ENCODE measurements around the gene DNAJA4.

The DNAJA4 gene

DNA sequence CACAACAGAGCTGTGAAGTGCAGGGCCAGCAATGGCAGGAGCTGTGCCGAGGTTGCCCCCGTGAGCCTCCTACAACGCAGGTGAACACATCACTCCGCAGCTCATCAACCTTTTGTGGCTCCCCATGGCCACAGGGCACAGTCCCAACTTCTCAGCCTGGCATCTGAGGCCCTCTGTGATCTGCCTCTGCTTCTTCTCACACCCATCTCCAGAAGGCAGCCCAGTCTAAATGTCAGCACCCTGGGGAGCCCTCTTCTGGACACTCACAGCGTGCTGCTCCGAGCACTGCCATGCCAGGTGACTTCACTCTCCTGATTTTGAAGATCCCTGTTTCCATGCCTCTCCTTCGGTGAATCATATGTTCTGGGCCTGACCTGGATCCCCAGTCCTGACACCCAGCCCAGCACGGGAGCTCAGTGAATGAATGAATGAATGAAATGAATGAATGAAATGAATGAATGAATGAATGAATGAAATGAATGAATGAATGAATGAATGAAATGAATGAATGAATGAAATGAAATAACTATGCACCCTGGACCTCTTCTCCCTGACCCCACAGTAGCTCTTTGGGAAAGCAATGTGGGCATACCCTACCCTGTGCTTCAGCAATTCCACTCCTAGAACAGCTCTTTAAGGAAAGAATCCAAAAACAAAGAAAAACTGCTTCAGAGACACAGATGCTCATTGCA is 52.9 kb downstream of the DNAJA4 start:
- no peak for DNase-seq

DNA sequence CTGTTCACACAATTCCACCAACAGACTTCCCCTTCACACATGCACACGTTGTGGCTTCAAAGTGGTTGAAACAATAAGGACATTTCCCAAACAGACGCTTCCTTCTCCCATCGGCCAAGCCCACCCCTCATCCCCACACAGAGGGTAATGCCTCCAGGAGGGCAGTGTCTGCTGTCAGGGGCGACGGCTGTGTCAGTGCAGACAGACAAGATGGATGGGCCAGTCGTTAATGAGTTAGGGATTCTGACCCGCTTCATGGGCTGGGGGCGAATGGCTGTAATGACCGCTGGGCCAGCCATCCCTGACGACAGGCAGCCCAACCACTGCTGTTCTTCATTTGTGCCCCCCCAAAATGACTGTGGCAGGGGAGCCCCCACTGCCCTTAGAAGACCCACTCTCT is 55.2 kb downstream of the DNAJA4 start:
- DNase-seq = no peak

DNA sequence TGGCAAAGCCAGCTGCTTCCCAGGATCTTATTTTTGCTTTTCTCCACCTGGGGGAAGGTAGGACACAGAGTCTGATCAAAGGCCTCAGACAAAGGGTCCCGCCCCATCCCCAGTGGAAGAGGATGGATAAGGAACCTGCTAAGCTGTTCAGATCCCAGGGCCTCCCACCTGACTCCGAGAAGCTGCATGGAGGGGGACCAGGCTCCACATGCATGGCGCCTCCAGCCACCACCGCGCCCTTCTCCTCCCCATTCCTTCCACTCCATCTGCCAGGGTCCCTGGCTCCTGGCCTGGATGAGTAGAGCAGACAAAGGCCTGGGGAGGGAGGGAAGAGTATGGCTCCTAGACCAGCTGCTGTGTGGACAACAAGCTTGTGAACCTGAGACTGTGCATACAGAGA is 55.8 kb downstream of the DNAJA4 start:
- no peak for DNase-seq

DNA sequence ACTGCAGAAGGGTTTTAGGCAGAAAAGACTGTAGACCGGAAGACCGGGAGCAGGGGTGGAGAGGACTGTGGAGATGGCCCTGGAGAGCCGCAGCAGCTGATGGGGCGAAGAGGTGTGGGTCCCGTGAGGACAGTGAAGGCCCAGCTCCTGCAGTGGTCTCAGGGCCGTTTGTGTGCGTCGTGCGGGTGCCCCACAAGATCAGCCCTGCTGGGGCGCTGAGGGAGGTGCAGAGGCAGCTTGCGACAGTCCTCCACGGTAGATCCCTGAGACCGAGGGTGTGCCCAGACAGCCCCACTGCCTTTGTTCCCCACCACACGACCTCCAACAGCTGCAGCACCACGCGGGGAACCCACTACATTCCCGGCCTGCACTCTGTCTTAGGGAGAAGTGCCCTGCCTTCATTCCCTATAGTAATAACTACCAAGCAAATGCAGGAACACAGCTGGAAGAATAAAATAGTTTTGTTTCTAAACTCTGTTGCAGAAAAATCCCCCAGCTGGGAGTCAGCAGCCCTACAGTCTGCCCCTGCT is 56.7 kb downstream of the DNAJA4 start:
- no peak for DNase-seq

DNA sequence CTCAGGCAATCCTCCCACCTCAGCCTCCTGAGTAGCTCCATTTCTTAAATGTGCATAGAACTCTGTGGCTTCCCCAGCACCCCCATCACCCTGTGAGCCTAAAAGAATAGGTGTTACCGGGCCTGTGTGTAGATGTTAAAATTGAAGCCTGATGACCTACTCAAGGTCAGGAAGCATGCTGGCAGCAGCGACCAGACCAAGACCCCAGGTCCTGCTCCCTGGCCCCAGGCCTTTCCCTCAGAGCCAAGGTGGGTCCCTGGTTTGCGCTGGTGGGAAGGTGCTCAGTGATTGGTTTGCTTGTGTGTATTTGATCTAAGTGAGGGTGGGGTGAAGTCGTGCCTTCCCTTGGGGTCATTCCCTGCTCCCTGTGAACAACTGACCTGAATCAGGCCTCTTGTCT is 57.4 kb downstream of the DNAJA4 start:
- DNase-seq = no peak

DNA sequence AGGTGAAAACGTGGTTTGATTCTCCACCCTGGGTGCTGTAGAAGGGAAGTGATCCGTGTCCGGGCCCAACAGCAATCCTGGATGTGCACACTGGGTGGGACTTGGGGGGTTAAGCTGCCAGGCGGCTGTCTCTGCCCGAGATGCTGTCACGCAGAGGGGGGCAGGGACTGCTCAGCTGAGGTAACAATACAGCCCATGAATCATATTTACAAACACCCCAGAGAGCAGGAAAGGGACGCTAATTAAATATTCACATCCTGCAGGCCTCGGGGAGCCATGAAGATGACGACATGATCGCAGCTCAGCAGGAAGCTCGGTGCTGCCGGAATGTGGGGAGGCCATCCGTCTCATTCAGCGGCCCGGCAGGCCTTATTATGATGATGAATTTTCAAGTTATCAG is 57.9 kb downstream of the DNAJA4 start:
- DNase-seq = no peak

DNA sequence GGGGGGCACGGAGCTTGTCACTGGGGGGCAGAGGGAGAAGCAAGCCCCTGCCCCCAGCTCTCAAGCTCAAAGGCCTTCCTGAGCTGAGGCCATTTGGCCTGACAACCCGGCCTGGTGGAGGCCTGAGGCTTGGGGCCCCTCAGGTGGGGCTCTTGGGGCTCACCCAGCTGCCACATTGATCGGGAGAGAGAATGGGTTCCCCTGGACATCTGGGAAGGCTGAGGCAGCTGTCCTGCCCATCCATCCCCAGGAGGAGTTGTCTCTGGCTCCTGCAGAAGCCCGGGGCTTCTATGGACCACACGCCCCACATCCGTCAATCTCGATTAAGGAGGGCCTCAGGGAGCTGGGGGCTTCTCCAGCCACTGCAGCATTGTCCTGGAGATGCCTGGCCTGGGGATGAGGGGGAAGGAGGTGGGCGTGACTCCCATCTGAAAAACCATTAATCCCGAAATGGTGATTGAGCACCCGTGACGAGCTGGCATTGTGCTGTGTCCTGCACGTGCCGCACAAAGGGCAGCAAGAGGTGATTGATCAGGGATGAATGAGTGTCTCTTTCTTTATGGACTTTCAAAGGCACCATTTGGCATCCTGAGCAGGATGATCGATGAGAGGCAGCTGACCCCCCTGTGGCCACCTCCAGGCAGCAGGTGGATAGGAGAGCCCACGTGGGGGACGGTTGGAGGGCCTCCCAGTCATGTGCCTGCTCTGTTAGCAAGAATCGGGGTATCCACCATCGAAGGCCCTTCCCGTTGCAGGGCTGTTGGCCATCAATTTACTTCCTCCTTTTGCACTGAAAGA is 58.6 kb downstream of the DNAJA4 start:
- DNase-seq = no peak

DNA sequence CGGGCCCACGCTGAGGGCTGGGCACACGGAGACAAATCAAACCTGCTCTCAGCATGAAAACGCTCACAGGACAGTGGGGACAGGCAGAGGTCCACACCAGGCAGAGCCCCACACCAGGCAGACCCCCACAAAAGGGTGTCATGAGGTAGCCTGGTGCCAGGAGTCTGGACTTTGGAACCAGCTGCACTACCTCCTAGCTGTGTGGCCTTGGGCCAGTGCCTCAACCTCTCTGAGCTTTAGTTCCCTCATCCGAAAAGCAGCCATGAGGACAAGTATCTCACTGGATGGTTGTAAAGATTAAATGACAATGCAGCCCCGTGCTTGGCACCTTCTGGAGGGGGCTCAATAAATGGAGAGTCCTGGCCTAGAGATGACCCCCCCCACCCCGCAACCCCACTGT is 59.3 kb downstream of the DNAJA4 start:
- DNase-seq = no peak

DNA sequence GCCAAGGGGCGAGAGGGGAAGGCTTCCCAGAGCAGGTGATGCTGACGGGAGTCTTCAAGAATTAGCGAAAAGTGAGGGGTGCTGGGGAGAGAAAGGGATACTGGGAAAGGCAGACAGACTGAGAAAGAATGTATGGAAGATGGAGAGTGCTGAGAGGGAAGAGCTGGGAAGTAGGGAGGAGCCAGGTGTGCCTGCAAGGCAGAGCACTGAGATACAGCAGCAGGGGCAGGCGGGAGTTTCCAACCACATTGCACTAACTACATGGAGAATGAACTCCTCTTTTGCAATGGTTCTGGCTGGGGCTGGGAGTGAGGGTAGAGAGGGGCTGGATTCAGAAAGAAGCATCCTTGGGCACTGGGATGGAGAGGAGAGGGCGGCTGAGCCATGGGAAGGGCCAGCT is 59.8 kb downstream of the DNAJA4 start:
- no peak for DNase-seq

DNA sequence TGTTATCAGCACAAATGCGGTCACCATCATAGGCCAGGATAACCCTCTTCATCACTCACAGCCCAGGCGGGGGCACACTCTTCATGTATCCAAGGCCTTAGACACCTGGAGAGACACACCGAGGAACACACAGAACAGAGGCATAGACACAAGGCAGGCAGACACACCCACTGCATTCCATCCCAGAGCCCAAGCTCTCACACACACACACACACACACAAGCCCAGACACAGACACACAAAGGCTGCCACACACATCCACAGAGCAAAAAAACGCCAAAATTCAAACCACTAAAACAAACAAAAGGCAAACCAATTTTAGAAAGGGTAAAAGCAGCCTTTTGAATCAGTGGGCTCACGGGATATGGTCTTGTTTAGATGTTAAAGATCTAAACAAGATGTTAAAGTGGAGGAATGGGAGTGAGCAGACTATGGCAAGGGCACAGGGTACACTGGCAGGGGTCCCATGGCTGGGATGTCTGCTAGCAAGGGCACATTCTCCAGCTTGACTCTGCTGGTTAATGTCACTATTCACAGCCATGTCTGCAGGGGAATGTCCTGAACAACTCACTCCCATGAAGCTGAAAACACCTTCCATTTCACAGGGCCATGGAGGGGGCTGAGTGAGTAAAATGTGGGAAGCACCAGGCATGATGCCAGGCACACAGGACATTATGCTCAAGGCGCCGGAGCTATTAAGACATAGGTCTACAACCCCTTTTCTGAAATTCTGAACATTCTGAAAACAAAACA is 60.9 kb downstream of the DNAJA4 start:
- DNase-seq = no peak

DNA sequence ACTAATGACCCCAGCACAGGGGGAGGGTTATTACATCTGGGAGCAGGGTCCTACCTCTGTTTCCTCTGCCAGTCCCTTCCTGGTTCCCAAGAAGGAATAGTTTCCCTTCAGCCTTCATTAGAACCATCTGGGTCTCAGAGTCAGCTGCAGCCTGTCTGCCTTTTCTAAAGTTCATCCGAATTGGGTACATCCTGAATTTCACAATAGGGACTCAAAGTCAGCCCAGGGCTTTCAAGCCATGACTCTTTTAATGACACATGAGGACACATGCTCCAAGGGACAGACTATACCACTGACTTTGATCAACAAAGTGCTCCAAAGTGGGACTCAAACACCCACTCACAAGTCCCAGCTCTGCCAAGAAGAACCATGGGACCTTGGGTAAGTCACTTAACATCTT is 63.1 kb downstream of the DNAJA4 start:
- DNase-seq = no peak

DNA sequence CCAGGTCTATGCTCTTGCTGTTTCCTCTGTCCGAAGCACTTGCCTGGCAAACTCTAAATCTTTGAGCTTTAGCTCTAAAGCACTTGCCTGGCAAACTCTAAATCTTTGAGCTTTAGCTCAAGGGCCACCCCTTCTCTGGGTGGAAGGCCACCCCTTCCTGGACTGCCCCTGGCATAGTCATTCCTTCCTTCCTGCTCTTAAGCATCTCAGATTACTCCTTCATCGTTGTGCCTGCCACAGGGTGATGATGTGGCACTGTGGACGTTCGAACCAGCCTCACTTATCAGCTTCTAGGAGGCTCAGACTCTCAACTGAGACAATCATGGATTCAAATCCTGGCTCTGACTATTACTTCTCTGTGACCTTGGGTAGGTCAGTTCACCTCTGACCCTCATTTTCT is 65.3 kb downstream of the DNAJA4 start:
- DNase-seq = no peak

All from midbrain (tissue), 1 donor.